ENCODE data around the gene DAGLA. TPM values are rescaled to one million over a fixed set of nuclear protein-coding genes. Genes with fewer than 3 reads are reported as not detected.

DAGLA gene
- total and polyA plus RNA-seq, 2 of the 13 experiments (the other 11 are each of a cell fraction or from before 2014, with no cell fraction given) = 2.6 to 3.9 TPM

DNA sequence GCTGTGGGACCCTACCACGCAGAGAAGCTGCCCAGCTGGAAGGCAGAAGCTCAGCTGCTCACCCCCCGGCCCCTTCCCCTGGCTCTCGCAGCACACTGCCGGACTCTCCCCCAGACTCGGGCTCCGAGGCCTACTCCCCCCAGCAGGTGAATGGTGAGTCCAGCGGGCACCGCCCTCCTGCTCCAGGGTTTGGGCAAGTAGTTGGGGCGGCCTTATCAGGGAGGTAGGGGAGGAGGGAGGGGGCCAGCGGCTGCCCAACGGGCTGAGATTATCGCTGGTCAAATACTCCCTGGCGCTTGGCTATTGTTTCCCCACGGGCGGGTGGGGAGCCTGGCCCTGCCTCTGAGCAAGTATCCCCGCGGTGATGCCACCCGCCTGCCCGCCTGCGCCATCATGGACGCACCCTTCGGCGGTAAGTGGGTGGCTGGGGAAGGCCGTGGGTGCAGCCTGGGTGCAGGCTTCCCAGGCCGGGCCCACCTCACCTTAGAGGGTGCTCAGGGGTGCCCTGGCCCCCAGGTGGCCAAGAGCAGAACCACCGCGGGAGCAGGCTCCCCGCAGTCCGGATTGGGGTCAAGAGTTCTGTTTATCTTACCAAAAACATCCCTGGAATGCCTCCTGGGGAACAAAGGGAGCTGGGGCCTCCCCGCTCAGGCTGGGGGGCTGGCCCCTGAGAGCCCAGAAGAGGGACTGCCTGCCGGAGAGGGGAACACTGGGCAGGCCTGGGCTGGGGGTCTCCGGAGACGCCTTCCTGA lies 89.2 kb downstream of the DAGLA start (continued):
- TF ChIP-seq, protein P1, sequence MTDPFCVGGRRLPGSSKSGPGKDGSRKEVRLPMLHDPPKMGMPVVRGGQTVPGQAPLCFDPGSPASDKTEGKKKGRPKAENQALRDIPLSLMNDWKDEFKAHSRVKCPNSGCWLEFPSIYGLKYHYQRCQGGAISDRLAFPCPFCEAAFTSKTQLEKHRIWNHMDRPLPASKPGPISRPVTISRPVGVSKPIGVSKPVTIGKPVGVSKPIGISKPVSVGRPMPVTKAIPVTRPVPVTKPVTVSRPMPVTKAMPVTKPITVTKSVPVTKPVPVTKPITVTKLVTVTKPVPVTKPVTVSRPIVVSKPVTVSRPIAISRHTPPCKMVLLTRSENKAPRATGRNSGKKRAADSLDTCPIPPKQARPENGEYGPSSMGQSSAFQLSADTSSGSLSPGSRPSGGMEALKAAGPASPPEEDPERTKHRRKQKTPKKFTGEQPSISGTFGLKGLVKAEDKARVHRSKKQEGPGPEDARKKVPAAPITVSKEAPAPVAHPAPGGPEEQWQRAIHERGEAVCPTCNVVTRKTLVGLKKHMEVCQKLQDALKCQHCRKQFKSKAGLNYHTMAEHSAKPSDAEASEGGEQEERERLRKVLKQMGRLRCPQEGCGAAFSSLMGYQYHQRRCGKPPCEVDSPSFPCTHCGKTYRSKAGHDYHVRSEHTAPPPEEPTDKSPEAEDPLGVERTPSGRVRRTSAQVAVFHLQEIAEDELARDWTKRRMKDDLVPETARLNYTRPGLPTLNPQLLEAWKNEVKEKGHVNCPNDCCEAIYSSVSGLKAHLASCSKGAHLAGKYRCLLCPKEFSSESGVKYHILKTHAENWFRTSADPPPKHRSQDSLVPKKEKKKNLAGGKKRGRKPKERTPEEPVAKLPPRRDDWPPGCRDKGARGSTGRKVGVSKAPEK (CRISPR knock-in tag; IDR thresholded peaks at IDR 0.05; ENCODE audit: borderline replicate concordance) = 0 out of 2 replicates have a peak, but pooled peaks have one; percentile 38
- TF ChIP-seq SSRP1 (CRISPR knock-in tag; IDR thresholded peaks at IDR 0.05) = no peak
- peak; percentile 74; the same call in 1 of the 2 replicates for TF ChIP-seq LCORL (IDR thresholded peaks at IDR 0.05)
- peak; percentile 99 for TF ChIP-seq LCORL (CRISPR knock-in tag; IDR thresholded peaks at IDR 0.05)
- TF ChIP-seq SMAD3 (CRISPR knock-in tag; IDR thresholded peaks at IDR 0.05) = peak; percentile 43; the same call in 1 of the 2 replicates
- no peak for TF ChIP-seq FOSL1 (CRISPR knock-in tag; IDR thresholded peaks at IDR 0.05; ENCODE audit: borderline replicate concordance)
- TF ChIP-seq YY1 (IDR thresholded peaks at IDR 0.05; ENCODE audit: insufficient read depth, insufficient replicate concordance, low read depth, low read length) = peak; percentile 56
- no peak for TF ChIP-seq NFRKB (IDR thresholded peaks at IDR 0.05)
- TF ChIP-seq ZMAT3 (CRISPR knock-in tag; conservative IDR thresholded peaks at IDR 0.05) = peak; percentile 6; the same call in 1 of the 2 replicates
- no peak for TF ChIP-seq ARNTL (CRISPR knock-in tag; IDR thresholded peaks at IDR 0.05)
- TF ChIP-seq ZNF101 (CRISPR knock-in tag; IDR thresholded peaks at IDR 0.05; ENCODE audit: borderline replicate concordance, low read depth) = 0 out of 2 replicates have a peak, but pooled peaks have one; percentile 28
- peak; percentile 39; the same call in 1 of the 2 replicates for TF ChIP-seq KAT8 (CRISPR knock-in tag; IDR thresholded peaks at IDR 0.05)
- TF ChIP-seq, protein P2, sequence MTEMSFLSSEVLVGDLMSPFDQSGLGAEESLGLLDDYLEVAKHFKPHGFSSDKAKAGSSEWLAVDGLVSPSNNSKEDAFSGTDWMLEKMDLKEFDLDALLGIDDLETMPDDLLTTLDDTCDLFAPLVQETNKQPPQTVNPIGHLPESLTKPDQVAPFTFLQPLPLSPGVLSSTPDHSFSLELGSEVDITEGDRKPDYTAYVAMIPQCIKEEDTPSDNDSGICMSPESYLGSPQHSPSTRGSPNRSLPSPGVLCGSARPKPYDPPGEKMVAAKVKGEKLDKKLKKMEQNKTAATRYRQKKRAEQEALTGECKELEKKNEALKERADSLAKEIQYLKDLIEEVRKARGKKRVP (CRISPR knock-in tag; IDR thresholded peaks at IDR 0.05) = no peak
- no peak for TF ChIP-seq MAFG (CRISPR knock-in tag; IDR thresholded peaks at IDR 0.05)
- TF ChIP-seq, protein P3, sequence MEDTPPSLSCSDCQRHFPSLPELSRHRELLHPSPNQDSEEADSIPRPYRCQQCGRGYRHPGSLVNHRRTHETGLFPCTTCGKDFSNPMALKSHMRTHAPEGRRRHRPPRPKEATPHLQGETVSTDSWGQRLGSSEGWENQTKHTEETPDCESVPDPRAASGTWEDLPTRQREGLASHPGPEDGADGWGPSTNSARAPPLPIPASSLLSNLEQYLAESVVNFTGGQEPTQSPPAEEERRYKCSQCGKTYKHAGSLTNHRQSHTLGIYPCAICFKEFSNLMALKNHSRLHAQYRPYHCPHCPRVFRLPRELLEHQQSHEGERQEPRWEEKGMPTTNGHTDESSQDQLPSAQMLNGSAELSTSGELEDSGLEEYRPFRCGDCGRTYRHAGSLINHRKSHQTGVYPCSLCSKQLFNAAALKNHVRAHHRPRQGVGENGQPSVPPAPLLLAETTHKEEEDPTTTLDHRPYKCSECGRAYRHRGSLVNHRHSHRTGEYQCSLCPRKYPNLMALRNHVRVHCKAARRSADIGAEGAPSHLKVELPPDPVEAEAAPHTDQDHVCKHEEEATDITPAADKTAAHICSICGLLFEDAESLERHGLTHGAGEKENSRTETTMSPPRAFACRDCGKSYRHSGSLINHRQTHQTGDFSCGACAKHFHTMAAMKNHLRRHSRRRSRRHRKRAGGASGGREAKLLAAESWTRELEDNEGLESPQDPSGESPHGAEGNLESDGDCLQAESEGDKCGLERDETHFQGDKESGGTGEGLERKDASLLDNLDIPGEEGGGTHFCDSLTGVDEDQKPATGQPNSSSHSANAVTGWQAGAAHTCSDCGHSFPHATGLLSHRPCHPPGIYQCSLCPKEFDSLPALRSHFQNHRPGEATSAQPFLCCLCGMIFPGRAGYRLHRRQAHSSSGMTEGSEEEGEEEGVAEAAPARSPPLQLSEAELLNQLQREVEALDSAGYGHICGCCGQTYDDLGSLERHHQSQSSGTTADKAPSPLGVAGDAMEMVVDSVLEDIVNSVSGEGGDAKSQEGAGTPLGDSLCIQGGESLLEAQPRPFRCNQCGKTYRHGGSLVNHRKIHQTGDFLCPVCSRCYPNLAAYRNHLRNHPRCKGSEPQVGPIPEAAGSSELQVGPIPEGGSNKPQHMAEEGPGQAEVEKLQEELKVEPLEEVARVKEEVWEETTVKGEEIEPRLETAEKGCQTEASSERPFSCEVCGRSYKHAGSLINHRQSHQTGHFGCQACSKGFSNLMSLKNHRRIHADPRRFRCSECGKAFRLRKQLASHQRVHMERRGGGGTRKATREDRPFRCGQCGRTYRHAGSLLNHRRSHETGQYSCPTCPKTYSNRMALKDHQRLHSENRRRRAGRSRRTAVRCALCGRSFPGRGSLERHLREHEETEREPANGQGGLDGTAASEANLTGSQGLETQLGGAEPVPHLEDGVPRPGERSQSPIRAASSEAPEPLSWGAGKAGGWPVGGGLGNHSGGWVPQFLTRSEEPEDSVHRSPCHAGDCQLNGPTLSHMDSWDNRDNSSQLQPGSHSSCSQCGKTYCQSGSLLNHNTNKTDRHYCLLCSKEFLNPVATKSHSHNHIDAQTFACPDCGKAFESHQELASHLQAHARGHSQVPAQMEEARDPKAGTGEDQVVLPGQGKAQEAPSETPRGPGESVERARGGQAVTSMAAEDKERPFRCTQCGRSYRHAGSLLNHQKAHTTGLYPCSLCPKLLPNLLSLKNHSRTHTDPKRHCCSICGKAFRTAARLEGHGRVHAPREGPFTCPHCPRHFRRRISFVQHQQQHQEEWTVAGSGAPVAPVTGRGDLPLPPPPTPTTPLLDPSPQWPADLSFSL (CRISPR knock-in tag; IDR thresholded peaks at IDR 0.05) = no peak
- TF ChIP-seq, protein P4, sequence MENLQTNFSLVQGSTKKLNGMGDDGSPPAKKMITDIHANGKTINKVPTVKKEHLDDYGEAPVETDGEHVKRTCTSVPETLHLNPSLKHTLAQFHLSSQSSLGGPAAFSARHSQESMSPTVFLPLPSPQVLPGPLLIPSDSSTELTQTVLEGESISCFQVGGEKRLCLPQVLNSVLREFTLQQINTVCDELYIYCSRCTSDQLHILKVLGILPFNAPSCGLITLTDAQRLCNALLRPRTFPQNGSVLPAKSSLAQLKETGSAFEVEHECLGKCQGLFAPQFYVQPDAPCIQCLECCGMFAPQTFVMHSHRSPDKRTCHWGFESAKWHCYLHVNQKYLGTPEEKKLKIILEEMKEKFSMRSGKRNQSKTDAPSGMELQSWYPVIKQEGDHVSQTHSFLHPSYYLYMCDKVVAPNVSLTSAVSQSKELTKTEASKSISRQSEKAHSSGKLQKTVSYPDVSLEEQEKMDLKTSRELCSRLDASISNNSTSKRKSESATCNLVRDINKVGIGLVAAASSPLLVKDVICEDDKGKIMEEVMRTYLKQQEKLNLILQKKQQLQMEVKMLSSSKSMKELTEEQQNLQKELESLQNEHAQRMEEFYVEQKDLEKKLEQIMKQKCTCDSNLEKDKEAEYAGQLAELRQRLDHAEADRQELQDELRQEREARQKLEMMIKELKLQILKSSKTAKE (CRISPR knock-in tag; IDR thresholded peaks at IDR 0.05; ENCODE audit: borderline replicate concordance) = no peak
